Stimulated activated naive CD4-positive, alpha-beta T cell (primary cell): ENCODE results near the gene CYP2W1.

Experiments used
- DNase-seq, 6 experiments: peaks; one replicate each; lab custom pipeline; 2025; lab: John Stamatoyannopoulos, UW

The CYP2W1 gene

DNA sequence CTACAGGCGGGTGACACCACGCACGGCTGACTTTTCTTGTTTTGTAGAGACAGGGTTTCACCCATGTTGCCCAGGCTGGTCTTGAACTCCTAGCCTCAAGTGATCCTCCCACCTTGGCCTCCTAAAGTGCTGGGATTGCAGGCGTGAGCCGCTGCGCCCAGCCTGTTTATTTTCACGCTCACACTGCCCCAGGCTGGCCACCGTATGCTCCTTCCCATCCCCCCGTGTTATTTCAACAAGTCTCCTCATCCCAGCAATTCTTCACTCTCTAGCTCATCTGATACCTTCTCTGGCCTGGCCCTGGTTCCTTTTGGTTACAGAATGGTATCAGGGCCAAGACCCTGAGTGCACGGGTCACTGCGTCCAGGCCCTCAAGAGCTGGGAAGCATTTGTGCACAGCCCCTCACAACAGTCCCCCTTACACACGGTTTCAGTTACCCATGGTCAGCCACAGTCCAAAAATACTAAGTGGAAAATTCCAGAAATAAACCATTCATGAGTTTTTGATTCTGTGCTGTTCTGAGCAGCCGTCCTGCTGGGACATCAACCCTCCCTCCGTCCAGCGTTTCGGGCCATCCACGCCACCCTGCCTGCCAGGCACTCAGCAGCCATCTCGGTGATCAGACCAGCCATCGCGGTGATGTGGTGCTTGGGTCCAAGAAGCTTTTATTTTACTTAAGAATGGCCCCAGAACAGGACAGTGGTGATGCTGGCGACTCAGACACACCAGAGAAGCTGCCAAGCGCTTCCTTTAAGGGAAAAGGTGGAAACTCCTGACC, 16.5 kb upstream of the CYP2W1 start:
- DNase-seq, result peak in 1 of 6 experiments; percentile 14

DNA sequence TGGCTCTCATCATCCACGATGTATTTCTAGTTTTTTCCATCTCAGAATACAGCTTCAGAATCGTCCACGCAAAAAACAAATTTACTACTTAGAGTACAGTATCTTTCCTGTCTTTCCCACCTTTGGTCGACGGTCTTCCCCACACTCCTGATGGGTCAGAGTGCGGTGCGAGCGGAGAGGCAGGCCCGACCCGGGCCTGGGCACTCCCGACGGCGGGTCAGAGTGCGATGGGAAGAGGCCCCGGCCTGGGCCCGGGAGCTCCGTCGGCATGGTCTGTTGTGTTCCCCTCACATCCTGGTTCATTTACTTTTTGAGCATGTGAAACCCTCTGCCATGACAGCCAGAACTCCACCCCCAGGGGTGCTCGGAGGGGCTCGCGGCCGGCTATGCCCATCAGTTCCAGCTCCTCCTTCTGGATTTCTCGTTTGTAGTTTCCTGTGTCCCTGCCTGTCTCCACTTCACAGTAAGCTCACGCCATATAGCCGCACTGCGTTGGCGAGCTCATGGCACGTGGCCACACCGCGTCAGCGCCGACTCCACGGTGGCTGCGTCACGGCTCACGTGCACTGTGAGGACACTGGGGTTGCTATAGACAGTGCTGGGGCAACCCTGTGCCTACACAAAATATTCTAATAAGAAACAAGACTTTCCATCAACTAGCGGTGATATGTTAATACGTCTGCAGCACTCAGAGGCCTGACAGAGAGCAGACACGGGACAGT, 15.5 kb upstream of the CYP2W1 start:
- no peak for DNase-seq

DNA sequence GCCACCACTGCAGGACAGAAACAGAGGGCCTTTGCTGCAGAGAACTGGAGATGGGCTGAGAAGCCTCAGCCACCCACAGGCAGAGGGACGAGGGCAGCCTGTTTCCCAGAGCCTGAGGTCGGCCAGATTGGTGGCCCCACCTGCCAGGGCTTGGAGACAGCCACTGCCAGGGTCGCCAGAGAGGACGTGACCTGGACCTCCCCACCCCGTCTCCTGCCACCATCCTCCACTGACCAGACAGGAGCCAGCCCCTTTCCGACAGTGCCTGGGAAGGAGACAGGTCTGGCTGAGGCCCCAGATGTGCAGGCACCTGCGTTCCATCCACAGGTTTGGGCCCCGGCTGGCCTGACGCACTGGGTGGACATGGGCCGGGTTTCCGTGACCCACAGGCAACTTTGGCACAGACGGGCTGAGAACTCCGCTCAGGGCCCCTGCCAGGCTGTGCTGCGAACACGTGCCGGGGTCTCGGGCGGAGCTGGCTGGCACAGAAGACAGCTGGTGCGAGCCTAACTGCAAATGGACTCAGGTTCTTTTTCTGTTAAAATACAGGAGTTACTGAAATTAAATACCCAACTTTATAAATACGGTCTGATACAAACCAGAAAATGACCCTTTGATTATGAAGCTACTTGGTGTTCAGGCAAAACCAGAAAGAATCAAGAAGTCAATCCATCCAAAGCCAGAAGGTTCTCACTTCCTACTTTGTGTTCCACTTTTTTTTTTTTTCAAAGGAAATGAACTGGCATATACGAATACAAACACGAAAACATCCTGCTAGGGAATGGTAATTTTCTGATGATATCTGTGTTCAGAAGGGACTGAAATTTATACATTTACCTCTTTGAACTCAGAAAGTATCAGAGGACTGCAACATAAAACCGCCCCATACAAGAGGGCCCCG, 14.5 kb upstream of the CYP2W1 start:
- no peak for DNase-seq

DNA sequence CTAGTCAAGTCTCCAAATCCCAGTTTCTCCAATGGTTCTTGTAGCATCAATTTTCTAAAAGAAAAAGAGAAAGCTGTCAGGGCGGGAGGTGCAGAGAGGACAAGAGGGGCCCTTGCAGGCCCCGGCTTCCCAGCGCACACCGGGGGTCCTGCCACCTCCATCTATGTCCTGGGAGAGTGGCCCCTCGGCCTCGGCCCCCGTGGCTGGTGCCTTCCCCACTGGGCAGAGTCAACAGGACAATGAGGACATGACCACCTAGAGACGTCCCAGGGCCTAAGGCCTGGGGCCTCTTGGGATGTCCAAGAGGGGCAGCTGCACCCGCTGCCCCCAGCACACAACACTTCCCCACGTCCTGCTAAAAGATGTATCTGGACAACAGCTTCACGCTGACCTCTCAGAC, 13.6 kb upstream of the CYP2W1 start:
- DNase-seq, result no peak

DNA sequence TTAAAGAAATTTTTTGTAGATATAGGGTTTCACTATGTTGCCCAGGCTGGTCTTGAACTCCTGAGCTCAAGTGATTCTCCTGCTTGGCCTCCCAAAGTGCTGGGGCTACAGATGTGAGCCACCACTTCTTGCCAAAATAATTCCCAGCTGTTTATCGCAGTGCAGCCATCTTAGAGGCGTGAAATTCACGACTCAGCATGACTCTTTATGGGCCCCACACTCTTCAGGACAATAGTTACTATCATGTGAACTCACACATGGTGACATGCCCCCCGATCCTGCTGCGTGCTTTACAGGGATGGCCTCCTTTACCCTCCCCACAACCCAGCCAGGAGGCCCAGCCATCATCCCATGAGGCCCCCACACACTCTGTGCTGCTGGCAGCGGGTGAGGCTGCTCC, 12.2 kb upstream of the CYP2W1 start:
- DNase-seq, result no peak

DNA sequence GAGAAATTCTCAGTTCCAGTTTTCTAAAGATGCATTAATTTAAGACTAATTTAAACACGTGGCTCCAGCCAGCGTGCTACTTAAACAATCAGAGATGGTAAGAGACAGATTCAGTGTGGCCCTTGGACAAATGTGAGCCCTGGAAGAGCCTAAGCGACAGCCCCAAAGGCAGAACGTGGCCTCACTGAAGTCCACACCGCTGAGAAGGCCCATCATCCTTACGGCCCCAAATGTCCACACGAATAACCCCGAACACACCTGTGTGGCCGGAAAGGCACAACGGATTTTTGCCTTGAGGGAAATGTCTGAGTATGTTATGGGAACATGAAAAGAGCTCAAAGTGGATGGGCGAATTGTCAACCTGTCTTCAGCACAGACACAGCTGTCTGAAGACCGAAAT, 10.9 kb upstream of the CYP2W1 start:
- DNase-seq, result no peak

DNA sequence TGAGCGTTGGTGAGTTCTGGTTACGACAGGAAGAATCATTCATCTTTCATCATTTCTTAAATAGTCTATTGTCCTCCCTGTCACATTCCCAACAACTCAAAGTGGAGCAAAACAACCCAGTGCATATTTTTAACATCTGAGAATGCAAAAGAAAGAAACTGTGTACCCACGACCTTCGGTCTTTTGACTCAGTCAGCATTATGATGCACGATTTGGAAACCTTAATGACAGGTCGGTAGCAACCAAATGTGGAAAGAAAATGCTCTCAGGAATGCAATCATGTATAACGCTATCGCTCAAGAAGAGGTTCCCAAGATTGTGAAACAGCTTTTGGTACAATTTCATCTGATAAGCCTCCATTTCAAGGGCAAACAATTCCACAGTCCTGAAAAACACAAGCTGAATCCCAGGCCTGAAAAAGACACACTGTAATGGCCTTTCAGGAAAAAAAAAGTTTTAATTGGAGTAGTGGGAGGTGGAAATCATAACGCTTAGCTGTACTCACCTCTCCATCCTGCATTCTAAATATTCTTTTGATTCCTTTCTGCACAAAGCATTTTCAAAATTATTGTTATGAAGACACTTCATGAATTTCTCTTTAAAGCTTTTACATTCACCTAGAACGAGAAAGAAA, 10.2 kb upstream of the CYP2W1 start:
- no peak for DNase-seq

DNA sequence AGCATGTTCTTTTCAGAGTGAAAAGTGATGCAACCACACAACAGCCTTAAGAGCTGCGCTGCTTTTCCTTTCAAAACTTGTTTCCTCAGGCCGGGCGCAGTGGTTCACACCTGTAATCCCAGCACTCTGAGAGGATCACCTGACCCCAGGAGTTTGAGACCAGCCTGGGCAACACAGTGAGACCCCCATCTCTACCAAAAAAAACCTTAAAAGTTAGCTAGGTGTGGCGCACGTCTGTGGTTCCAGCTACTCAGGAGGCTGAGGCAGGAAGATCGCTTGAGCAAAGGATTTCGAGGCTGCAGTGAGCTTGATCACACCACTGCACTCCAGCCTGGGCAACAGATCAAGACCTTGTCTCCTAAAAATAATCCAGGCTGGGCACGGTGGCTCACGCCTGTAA, 9.7 kb upstream of the CYP2W1 start:
- no peak for DNase-seq

DNA sequence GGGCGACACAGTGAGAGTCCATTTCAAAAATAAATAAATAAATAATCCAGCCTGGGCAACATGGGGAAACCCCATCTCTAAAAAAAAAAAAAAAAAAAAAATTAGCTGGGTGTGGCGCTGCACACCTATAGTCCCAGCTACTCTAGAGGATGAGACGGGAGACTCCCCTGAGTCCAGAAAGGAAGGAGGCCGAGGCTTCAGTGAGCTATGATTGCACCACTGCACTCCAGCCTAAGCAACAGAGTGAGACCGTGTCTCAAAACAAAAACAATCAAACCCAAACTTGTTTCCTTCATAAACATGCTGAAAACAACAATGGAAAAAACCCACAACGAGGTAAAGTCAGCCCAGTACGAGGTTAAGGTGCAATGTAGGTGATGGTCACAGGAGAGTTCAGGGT, 8.8 kb upstream of the CYP2W1 start:
- DNase-seq, result no peak

DNA sequence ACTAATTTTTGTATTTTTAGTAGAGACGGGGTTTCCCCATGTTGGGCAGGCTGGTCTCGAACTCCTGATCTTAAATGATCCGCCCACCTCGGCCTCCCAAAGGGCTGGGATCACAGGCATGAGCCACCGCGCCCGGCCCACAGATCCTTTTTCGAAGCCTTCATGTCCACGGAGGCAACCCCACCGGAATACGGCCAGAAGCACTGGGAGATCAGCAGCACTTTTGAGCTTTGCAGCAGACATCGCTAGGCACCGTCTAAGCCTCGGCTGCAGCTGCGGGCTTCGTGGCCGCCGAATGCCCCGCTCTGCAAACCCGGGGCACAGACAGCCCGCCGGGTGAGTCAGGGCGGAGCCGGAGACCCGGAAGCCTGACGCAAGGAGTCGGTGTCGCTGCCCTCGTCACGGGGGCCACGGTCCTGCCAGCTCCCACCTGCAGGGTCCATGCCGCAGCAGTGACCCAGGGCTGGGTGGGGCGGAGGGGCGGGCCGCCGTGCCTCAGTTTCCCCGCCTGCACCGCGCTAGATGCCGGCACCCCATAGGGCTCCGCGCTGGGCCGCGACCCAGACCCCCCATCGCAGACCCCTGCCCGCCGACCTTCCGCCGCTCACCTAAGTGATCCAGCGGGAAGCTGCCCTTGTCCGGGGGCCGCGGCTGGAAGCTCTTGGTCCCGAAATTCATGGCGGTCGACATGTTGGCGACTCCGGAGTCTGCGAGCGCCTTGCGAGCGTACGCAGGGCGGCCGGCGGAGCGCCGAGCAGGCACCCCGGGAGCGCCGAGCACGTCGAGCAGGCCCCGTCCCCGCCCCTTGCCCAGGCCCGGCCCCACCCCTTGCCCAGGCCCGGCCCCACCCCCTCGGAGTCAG, 7.9 kb upstream of the CYP2W1 start, which contains the start of gene COX19:
Gene COX19 (minus strand): TSS at position 730 of the 862 bp plus-strand sequence. CDS start 40 bp downstream, at position 690.
- peak; percentile 79 to 90 (median 86) for DNase-seq

DNA sequence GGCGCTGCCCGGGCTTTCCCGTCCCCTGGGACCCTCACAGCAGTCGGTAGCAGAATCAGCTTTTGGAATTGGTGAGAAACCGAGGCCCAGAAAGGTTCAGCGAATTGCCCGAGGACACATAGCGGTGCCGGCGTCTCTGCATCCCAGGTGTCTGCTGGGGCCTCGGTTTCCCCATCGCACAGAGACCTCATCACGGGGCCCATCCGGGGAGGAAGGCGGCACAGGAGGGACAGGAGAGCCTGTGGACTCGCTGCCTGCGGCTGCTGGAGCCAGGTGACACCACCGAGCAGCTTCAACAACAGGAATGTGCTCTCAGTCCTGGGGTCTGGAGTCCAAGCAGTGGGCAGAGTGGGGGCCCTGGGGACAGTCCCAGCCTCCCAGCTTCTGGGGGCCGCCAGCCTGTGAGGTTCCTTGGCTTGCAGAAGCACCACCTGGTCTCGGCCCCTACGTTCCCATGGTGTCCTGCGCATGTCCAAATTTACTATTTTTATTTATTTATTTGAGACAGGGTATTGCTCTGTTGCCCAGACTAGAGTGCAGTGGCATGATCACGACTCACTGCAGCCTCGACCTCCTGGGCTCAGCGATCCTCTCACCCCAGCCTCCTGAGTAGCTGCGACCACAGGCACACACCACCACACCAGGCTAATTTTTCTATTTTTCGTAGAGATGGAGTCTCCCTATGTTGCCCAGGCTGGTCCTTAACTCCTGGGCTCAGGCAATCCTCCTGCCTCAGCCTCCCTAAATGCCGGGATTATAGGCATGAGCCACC, 7.1 kb upstream of the CYP2W1 start:
- DNase-seq, result no peak

DNA sequence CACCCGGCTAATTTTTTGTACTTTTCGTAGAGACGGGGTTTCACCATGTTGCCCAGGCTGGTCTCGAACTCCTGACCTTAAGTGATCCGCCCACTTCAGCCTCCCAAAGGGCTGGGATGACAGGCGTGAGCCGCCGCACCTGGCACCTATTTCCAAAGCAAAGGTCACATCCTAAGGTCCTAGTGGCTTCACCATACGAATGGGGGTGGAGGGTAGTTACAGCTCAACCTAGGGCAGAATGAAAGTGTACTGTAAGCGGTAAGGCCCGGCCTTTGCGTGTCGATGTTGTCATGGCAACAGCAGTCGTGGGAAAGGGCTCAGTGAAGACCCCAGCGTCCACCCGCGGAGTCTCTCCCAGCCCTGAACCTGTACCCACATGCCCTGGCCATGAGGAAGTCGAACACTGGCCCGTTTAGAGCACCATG, 6.1 kb upstream of the CYP2W1 start:
- DNase-seq, result no peak

DNA sequence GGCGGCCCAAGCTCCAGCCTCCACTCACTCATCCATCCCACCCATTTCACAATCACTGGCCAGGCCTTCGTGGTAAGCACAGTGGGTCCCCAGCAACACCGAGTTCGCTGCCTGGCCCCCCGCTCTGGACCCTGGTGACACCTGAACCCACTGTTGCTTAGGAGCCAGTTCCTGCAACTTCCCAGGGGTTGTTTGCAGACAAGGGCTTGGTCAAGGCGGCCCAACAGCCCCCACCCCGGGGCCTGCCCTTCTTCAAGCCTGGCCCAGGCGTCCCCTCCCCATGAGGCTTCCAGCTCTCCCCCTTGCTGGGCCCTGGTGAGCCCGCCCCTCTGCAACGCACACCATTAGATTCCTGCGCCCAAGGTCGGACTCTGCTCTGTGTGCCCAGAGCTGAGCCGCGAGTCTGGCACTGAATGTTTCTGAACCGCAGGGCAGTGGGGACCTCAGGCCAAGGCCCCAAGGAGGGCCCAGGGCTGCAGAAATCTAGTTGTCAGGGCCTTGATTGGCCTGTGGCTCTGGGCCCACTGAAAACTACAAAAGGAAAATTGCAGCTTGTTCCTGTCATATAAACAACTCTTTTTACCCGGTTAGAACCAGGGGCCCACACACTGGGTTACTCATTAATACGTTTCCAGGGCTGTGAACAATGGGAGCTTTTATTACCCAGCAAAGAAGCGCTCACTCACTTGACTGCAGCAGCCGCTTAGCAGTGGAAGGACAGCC, 5.5 kb upstream of the CYP2W1 start:
- DNase-seq, result no peak

DNA sequence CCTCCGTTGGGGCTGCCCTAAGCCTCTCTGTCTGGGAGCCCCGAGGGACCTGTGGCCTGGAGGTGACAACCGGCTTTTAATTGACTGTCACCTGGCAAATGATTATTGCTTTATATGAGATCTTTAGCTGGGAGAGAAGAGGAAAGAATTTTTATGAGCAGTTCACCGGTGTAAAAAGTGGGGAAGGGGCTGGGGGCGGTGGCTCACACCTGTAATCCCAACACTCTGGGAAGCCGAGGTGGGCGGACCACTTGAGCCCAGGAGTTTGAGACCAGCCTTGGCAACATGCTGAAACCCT, 5.0 kb upstream of the CYP2W1 start:
- DNase-seq, result no peak

DNA sequence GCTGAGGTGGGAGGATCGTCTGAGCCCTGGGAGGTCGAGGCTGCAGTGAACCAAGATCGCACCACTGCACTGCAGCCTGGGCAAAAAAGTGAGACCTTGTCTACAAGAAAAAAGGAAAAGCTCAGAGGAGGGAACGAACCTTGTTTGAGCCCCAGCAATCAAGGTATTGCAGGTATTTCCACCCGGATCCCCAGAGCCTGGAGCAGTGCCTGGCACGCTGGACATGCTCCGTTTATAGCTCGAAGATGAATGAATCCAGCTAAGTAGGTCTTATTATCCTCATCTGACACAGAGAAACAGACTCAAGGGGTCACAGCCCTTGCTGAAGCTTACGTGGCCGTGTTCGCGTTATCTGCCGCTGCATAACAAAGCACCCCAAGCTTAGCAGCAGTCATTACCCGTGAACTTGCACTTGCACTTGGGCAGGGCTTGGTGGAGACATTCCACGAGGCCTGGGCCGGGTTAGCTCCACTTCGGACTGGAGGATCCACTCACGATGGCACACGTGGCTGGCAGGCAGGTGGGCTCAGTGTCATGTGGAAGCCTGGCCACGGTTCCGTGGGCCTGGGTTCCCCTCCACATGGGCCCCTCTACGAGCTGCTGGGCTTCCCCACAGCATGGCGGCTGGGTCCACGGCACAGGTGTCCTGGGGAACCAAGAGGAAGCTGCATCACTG, 4.4 kb upstream of the CYP2W1 start:
- DNase-seq, result no peak

DNA sequence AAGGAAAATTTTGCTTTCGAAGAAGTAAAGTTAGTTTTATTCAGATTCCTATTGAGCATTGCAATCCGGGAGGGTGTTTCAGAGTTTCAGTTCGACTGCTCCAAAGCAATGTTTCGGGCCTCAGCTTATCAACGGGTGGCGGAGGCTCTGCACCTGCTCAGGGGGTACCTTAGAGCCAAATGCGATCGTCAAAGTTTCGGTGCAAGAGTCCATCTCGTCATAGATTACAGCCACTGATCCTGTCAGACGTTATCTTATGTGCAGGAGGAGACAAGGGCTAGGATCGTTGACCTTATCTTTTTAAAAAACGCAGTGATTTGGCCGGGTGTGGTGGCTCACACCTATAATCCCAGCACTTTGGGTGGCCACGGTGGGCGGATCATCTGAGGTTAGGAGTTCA, 3.8 kb upstream of the CYP2W1 start:
- DNase-seq, result no peak

DNA sequence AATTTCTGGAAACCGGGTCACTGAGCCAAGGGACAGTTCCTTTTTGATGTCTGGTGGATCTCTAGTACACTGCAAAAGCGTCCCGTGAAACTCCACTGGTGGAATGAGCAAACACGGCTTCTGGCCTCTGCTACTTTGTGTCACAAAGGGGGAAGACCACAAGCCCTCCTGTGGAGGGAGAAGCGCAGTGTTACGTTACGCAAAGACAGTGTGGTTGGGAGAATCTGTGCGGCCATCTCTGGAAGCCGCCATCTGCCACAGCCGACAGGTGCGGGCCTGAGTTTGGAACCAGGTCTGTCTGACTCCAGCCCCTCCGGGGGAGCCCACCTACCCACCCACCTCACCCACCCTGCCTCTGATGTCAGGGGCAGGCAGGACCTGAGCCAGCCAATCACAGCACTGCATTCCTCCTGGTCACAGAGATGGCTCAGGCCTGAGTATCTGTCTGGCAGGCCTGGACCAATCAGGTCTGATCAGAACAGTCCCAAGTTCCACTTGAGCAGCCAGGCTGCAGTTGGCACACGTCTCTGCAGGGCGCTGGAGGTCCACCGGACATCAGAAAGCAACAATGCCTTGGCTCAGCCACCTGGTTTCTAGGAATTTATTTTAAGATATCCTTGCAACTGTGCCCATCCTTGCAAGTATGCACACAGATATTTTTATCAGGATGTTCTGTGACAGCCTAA, 3.0 kb upstream of the CYP2W1 start:
- DNase-seq, result no peak

DNA sequence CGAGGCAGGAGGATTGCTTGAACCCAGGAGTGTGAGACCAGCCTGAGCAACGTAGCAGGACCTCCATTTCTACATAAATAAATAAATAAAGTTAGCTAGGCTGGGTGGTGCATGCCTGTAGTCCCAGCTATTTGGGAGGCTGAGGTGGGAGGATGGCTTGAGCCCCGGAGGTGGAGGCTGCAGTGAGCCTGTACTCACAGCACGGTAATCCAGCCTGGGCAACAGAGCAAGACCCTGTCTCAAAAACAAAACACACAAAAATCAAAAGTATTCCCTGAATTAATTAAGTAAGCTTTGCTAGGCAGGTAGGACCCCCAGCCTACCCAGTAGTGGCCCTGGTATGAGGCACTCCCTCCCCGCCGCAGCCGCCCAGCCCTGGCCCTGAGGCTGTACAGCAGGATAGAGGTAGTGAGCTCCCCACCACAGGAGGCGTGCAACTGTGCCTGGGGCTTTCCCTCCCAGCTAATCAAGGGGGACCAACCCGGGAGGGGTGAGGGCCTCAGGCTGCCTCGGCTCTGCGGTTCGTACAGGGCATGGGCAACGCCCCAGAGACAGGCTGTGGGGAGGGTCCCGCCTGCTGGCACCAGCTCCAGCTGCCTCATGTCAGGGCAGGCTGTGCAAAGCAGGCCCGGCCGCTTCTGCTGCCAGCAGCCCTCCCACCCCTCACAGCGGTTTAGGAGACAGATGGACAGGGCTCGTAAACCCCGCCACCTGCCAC, 1.0 kb upstream of the CYP2W1 start:
- DNase-seq, result no peak
